Measurements from ENCODE around the gene GAS2L2.
A peak's percentile ranks its signal among the peaks of the same experiment; 100 is the strongest.
"Not testable (repeated sequence)": the region's sequence is repeated elsewhere in the genome, so short reads cannot be mapped to it uniquely, and the experiment has no call there.

The GAS2L2 gene

DNA sequence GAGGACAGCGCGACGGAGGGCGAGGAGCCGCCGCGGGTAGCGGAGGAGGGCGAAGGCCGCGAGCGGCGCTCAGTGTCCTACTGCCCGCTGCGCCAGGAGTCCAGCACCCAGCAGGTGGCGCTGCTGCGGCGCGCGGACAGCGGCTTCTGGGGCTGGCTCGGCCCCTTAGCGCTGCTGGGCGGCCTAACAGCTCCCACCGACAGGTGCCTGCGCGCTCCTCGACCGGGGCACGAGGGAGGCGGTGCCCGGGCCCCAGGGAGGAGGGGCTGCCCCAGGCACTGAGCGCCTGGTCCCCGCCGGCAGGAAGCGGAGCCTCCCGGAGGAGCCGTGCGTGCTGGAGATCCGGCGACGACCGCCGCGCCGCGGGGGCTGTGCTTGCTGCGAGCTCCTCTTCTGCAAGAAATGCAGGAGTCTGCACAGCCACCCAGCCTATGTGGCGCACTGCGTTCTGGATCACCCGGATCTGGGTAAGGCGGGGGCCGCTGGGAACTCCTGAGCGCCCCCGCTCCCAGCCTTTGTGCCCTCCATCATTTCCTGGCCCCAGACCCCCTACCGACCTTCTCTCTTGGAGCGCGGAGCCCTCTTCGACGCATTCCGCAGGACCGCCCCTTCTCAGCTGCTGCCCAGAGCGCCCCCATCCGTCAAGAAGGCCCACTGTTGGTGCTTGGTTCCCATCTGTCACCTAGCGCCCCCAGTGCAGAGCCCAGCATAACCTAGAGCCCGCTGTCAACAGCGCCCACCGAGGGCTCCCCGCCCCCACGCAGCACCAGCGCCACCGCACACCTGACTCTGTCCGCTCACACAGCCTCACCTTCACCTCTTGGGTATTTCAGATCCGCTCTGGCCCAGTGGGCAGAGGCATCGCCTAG, 11.3 kb upstream of the GAS2L2 start:
- TF ChIP-seq, protein P1, sequence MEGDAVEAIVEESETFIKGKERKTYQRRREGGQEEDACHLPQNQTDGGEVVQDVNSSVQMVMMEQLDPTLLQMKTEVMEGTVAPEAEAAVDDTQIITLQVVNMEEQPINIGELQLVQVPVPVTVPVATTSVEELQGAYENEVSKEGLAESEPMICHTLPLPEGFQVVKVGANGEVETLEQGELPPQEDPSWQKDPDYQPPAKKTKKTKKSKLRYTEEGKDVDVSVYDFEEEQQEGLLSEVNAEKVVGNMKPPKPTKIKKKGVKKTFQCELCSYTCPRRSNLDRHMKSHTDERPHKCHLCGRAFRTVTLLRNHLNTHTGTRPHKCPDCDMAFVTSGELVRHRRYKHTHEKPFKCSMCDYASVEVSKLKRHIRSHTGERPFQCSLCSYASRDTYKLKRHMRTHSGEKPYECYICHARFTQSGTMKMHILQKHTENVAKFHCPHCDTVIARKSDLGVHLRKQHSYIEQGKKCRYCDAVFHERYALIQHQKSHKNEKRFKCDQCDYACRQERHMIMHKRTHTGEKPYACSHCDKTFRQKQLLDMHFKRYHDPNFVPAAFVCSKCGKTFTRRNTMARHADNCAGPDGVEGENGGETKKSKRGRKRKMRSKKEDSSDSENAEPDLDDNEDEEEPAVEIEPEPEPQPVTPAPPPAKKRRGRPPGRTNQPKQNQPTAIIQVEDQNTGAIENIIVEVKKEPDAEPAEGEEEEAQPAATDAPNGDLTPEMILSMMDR (IDR thresholded peaks at IDR 0.05; ENCODE audit: low read depth, low read length): peak; percentile 83
- DNase-seq: peak; percentile 95
- Histone ChIP-seq H3K9me3 (no peaks in the 10 kb centered on the region), H3K4me1 (peaks cover 7% of the 10 kb centered on the region), H3K27me3 (no peaks in the 10 kb centered on the region), H3K4me3 (ENCODE audit: low read depth, low read length) (peak overlapping the region; percentile 72), H3K36me3 (no peaks in the 10 kb centered on the region)

DNA sequence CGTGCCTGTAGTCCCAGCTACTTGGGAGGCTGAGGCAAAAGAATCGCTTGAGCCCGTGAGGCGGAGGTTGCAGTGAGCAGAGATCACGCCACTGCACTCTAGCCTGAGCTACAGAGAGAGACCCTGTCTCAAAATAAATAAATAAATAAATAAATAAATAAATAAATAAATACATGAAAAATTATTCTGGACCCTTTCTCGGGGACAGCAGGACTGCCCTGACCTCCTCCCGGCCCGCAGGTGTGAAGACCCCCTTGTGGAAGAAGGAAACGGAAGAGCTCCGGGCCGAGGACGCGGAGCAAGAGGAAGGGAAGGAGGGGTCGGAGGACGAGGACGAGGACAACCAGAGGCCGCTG, 10.7 kb upstream of the GAS2L2 start:
- no peaks in the 10 kb centered on the region for H3K9me3 ChIP-seq
- H3K4me1 ChIP-seq: peaks cover 7% of the 10 kb centered on the region
- H3K4me3 ChIP-seq (ENCODE audit: low read depth, low read length): peak overlapping the region; percentile 72
- TF ChIP-seq, protein P1 (IDR thresholded peaks at IDR 0.05; ENCODE audit: low read depth, low read length): no peak
- H3K27me3 ChIP-seq: no peaks in the 10 kb centered on the region
- no peaks in the 10 kb centered on the region for H3K36me3 ChIP-seq
- DNase-seq: no peak

- TF ChIP-seq, protein P1 (IDR thresholded peaks at IDR 0.05; ENCODE audit: low read depth, low read length): no peak
- Histone ChIP-seq H3K4me3 (ENCODE audit: low read depth, low read length) (no peak overlapping the region), H3K36me3 (no peaks in the 10 kb centered on the region), H3K27me3 (no peaks in the 10 kb centered on the region), H3K9me3 (no peaks in the 10 kb centered on the region), H3K4me1 (peaks cover 7% of the 10 kb centered on the region)
- DNase-seq: no peak
Measured at GRCh38 chr17:35761601-35762000, 8.6 kb upstream of the GAS2L2 start.

DNA sequence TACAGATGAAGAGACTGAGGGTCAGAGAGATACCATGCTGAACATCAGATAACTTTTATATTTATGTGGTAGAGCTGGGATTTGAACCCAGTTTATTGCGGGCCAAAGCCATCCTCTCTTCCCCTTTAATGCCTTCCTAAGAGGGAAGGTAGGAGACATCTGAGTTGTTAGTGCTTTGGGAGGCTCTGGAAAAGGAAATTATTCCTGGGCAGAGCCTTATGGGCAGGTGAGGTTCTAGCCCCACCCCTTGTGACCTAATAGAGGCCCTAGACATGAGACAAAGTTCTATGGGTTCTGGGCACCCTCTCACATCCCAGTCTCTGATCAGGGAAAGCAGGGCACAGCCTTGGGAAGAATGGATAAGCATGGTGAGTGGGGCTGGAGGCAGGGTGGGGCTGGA, 7.5 kb upstream of the GAS2L2 start, which contains the start of gene C17orf50:
C17orf50 (plus strand) TSS at position 301 of the 400 bp plus-strand sequence; CDS start at position 356, 55 bp downstream.
- H3K36me3 ChIP-seq: no peaks in the 10 kb centered on the region
- H3K4me1 ChIP-seq: peaks cover 7% of the 10 kb centered on the region
- no peak for DNase-seq
- H3K9me3 ChIP-seq: no peaks in the 10 kb centered on the region
- TF ChIP-seq, protein P1 (IDR thresholded peaks at IDR 0.05; ENCODE audit: low read depth, low read length): no peak
- H3K27me3 ChIP-seq: no peaks in the 10 kb centered on the region
- H3K4me3 ChIP-seq (ENCODE audit: low read depth, low read length): no peak within 1 kb of the TSS

- Histone ChIP-seq H3K4me1 (no peaks in the 10 kb centered on the region), H3K9me3 (no peaks in the 10 kb centered on the region), H3K36me3 (no peaks in the 10 kb centered on the region), H3K4me3 (ENCODE audit: low read depth, low read length) (no peak overlapping the region), H3K27me3 (no peaks in the 10 kb centered on the region)
- TF ChIP-seq, protein P1 (IDR thresholded peaks at IDR 0.05; ENCODE audit: low read depth, low read length): no peak
- no peak for DNase-seq
Measured at GRCh38 chr17:35757243-35757642, 4.2 kb upstream of the GAS2L2 start.

- Histone ChIP-seq H3K4me1 (peaks cover 9% of the 10 kb centered on the region), H3K27me3 (no peaks in the 10 kb centered on the region), H3K4me3 (ENCODE audit: low read depth, low read length) (no peak overlapping the region), H3K36me3 (no peaks in the 10 kb centered on the region), H3K9me3 (no peaks in the 10 kb centered on the region)
- DNase-seq: no peak
- TF ChIP-seq, protein P1 (IDR thresholded peaks at IDR 0.05; ENCODE audit: low read depth, low read length): no peak
Measured at GRCh38 chr17:35752471-35752870, 568 bp downstream of the GAS2L2 start.

DNA sequence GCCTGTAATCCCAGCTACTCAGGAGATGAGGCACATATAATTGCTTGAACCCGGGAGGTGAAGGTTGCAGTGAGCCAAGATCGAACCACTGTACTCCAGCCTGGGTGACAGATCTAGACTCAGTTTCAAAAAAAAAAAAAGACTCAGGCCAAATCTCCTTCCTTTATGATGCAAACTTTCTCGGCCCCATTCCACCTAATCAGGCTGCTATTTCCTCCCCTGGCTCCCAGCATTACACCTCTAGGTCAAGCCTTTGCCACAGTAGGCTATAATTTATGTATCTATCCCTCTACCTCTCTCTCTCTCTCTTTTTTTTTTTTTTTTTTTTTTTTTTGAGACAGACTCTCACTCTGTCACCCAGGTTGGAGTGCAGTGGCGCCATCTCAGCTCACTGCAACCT, 1.5 kb downstream of the GAS2L2 start:
- not testable (repeated sequence) for H3K4me1 ChIP-seq; DNase-seq; H3K27me3 ChIP-seq; H3K9me3 ChIP-seq; H3K36me3 ChIP-seq; H3K4me3 ChIP-seq (ENCODE audit: low read depth, low read length)
